ENCODE measurements around the gene PTPRK. TPM values are rescaled to one million over a fixed set of nuclear protein-coding genes. Genes with fewer than 3 reads are reported as not detected.

Gene PTPRK
- total and polyA plus RNA-seq, 2 of the 13 experiments (the other 11 are each of a cell fraction or from before 2014, with no cell fraction given): 43.6 to 98.3 TPM

DNA sequence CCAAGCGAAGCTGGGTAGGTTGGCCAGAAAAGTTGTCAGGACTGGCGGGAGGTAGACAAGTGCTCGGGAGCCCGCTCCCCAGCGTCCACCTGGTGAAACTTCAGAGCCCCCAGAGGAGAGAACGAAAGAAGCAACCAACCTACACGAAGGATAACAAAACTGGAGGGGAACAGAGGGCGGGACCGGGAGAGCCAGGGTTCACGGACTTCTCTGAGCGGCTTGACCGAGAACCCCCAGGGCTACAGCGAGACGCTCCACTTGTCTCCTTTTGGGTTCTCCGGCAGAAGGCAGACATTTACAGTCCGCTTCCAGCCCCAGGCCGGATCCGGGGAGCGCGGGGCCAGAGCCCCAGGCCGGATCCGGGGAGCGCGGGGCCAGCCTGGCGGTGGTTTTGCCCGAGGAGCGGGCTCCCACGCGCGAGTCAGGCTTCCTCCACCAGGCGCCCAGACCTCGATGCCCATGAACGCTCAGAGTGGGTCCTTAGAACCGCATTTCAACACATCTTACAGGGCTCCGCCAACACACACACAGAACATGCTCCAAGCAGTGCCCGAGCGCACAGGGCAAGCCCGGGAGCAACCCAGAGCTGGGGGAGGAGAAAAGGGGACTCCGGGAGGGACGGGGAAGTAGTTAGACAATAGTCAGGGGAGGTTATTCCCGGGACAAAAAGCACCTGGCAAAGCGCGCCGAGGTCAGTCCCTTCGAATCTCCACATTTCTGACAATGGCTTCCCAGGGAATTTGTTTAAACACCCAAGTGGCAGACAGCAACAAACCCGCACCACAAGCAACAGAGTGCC lies 1.1 kb downstream of the PTPRK start (continued):
- TF ChIP-seq, protein P1, sequence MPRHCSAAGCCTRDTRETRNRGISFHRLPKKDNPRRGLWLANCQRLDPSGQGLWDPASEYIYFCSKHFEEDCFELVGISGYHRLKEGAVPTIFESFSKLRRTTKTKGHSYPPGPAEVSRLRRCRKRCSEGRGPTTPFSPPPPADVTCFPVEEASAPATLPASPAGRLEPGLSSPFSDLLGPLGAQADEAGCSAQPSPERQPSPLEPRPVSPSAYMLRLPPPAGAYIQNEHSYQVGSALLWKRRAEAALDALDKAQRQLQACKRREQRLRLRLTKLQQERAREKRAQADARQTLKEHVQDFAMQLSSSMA (CRISPR knock-in tag; IDR thresholded peaks at IDR 0.05): no peak
- TF ChIP-seq THYN1 (CRISPR knock-in tag; IDR thresholded peaks at IDR 0.05; ENCODE audit: borderline replicate concordance, low read depth) (no peak), KDM2A (CRISPR knock-in tag; IDR thresholded peaks at IDR 0.05; ENCODE audit: borderline replicate concordance, low read depth) (peak; percentile 69; the same call in 1 of the 2 replicates), ERF (CRISPR knock-in tag; IDR thresholded peaks at IDR 0.05) (peak; percentile 60; the same call in 1 of the 2 replicates), ZNF562 (CRISPR knock-in tag; IDR thresholded peaks at IDR 0.05; ENCODE audit: borderline replicate concordance) (no peak), ZNF574 (CRISPR knock-in tag; IDR thresholded peaks at IDR 0.05) (peak; percentile 77; the same call in 1 of the 2 replicates), HMGXB3 (CRISPR knock-in tag; IDR thresholded peaks at IDR 0.05; ENCODE audit: borderline replicate concordance) (peak; percentile 20; the same call in 1 of the 2 replicates), ZNF567 (CRISPR knock-in tag; IDR thresholded peaks at IDR 0.05; ENCODE audit: borderline replicate concordance) (no peak), FIP1L1 (IDR thresholded peaks at IDR 0.05; ENCODE audit: borderline replicate concordance, insufficient read depth, low read depth, low read length) (no peak), ZNF503 (CRISPR knock-in tag; IDR thresholded peaks at IDR 0.05) (peak; percentile 77), ZFP36L2 (CRISPR knock-in tag; IDR thresholded peaks at IDR 0.05) (no peak), PHF8 (CRISPR knock-in tag; IDR thresholded peaks at IDR 0.05) (peak; percentile 46; the same call in 1 of the 2 replicates), MATR3 (CRISPR knock-in tag; IDR thresholded peaks at IDR 0.05) (no peak)
- TF ChIP-seq, protein P2, sequence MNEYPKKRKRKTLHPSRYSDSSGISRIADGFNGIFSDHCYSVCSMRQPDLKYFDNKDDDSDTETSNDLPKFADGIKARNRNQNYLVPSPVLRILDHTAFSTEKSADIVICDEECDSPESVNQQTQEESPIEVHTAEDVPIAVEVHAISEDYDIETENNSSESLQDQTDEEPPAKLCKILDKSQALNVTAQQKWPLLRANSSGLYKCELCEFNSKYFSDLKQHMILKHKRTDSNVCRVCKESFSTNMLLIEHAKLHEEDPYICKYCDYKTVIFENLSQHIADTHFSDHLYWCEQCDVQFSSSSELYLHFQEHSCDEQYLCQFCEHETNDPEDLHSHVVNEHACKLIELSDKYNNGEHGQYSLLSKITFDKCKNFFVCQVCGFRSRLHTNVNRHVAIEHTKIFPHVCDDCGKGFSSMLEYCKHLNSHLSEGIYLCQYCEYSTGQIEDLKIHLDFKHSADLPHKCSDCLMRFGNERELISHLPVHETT (CRISPR knock-in tag; conservative IDR thresholded peaks at IDR 0.05): no peak
- TF ChIP-seq, protein P3, sequence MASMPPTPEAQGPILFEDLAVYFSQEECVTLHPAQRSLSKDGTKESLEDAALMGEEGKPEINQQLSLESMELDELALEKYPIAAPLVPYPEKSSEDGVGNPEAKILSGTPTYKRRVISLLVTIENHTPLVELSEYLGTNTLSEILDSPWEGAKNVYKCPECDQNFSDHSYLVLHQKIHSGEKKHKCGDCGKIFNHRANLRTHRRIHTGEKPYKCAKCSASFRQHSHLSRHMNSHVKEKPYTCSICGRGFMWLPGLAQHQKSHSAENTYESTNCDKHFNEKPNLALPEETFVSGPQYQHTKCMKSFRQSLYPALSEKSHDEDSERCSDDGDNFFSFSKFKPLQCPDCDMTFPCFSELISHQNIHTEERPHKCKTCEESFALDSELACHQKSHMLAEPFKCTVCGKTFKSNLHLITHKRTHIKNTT (CRISPR knock-in tag; IDR thresholded peaks at IDR 0.05): no peak

Measured in HepG2 (cell line).